ENCODE results near the gene INPP5D.

DNA sequence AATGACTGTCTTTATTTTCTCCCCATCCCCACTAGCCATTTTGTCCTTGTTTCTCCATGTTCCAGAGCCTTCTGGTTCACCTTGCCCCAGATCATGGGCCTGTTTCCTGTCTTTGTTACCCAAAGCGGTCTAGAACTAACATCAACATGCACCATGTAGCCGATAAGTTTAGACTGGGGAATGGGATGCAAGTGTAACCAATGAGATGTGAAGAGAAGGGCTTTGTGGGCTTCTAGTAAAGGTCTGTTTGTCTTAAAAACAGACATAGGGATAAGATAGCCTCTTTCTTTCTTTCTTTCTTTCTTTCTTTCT, 25.7 kb downstream of the INPP5D start:
- TF ChIP-seq, protein P1, sequence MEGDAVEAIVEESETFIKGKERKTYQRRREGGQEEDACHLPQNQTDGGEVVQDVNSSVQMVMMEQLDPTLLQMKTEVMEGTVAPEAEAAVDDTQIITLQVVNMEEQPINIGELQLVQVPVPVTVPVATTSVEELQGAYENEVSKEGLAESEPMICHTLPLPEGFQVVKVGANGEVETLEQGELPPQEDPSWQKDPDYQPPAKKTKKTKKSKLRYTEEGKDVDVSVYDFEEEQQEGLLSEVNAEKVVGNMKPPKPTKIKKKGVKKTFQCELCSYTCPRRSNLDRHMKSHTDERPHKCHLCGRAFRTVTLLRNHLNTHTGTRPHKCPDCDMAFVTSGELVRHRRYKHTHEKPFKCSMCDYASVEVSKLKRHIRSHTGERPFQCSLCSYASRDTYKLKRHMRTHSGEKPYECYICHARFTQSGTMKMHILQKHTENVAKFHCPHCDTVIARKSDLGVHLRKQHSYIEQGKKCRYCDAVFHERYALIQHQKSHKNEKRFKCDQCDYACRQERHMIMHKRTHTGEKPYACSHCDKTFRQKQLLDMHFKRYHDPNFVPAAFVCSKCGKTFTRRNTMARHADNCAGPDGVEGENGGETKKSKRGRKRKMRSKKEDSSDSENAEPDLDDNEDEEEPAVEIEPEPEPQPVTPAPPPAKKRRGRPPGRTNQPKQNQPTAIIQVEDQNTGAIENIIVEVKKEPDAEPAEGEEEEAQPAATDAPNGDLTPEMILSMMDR (conservative IDR thresholded peaks at IDR 0.05): no peak
- no peak for TF ChIP-seq EZH2 (IDR thresholded peaks at IDR 0.05; ENCODE audit: low read depth)

All from PC-9 (cell line).